GM23248 (cell line): ENCODE measurements around the gene GP9. TPM values are rescaled to one million over a fixed set of nuclear protein-coding genes. Genes with fewer than 3 reads are reported as not detected.

Experiments used
- DNase-seq: peaks from one replicate; pipeline ENCODE4 v3.0.0-alpha.2; 2015
- H2AFZ ChIP-seq: fragments of 200-600 bp; sonication (generic); 2 replicates; pipeline ENCODE4 v1.6.1; 2016; ENCODE audit warnings: antibody characterized with exemption
- H3F3A ChIP-seq: fragments of 200-600 bp; sonication (generic); 2 replicates; pipeline ENCODE4 v1.6.1; 2016; ENCODE audit warnings: mild to moderate bottlenecking, antibody characterized with exemption, mixed run types; ENCODE audit not compliant: insufficient read depth
- H3K27ac ChIP-seq: fragments of 200-600 bp; sonication (generic); 2 replicates; pipeline ENCODE4 v1.5.1; 2016; ENCODE audit warnings: mild to moderate bottlenecking
- H3K27me3 ChIP-seq: fragments of 200-600 bp; sonication (generic); replicated peaks from 2 replicates; pipeline ENCODE4 v1.6.1; 2016; ENCODE audit warnings: mild to moderate bottlenecking; ENCODE audit not compliant: insufficient read depth
- H3K36me3 ChIP-seq: fragments of 200-600 bp; sonication (generic); 2 replicates; pipeline ENCODE4 v1.6.1; 2016; ENCODE audit warnings: low read depth, mild to moderate bottlenecking
- H3K4me1 ChIP-seq: fragments of 200-600 bp; sonication (generic); 2 replicates; pipeline ENCODE4 v1.6.1; 2016; ENCODE audit warnings: mild to moderate bottlenecking; ENCODE audit not compliant: insufficient read depth
- H3K4me2 ChIP-seq: fragments of 200-600 bp; sonication (generic); one replicate; pipeline ENCODE4 v1.6.1; 2016; ENCODE audit warnings: mild to moderate bottlenecking; ENCODE audit not compliant: unreplicated experiment
- H3K4me3 ChIP-seq: fragments of 200-600 bp; sonication (generic); 2 replicates; pipeline ENCODE4 v1.5.1; 2016; ENCODE audit warnings: mild to moderate bottlenecking
- H3K79me2 ChIP-seq: fragments of 200-600 bp; sonication (generic); 2 replicates; pipeline ENCODE4 v1.6.1; 2016; ENCODE audit warnings: mild to moderate bottlenecking; ENCODE audit not compliant: insufficient read depth
- H3K9ac ChIP-seq: fragments of 200-600 bp; sonication (generic); 2 replicates; pipeline ENCODE4 v1.6.1; 2016; ENCODE audit warnings: mild to moderate bottlenecking
- H3K9me2 ChIP-seq: fragments of 200-600 bp; sonication (generic); 2 replicates; pipeline ENCODE4 v1.6.1; 2016; ENCODE audit warnings: mixed run types, mild to moderate bottlenecking, moderate library complexity; ENCODE audit not compliant: insufficient read depth
- H3K9me3 ChIP-seq: fragments of 200-600 bp; sonication (generic); one replicate; pipeline ENCODE4 v1.6.1; 2017; ENCODE audit warnings: low read depth
- H4K20me1 ChIP-seq: fragments of 200-600 bp; sonication (generic); 2 replicates; pipeline ENCODE4 v1.6.0; 2016; ENCODE audit not compliant: insufficient read depth
- EZH2 ChIP-seq: fragments of 200-600 bp; sonication (generic); IDR thresholded peaks from 2 replicates; pipeline ENCODE4 v1.6.1; 2018; ENCODE audit warnings: antibody characterized with exemption, mild to moderate bottlenecking; ENCODE audit not compliant: insufficient read depth, poor library complexity, severe bottlenecking
- EZH2phosphoT487 ChIP-seq: fragments of 200-600 bp; sonication (generic); IDR thresholded peaks from 2 replicates; pipeline ENCODE4 v1.6.1; 2018; ENCODE audit warnings: antibody characterized with exemption, moderate library complexity, mild to moderate bottlenecking, low read depth; ENCODE audit not compliant: insufficient read depth
- WGBS, 2 experiments: methylation state at CpG; one replicate each; pipeline ENCODE4 v1.1.6; 2015 to 2017; ENCODE audit warnings: low lambda C conversion rate in 2 of 2, low coverage in 1 of 2; ENCODE audit errors: missing lambda C conversion rate in 2 of 2; 5-methylcytosine and 5-hydroxymethylcytosine counted together
- in situ Hi-C: fragments of 300-500 bp; cut with MboI; formaldehyde crosslinking; loops from 2 replicates; pipeline ENCODE4 v1.15.0; 2020
- polyA plus RNA-seq: library from polyadenylated mRNA; unstranded; fragments of >200 nt; fragmentation: Nextera tagmentation; extraction: Ambion mirVana; gene quantifications from 2 replicates; pipeline ENCODE4 v1.2.1, GENCODE V29; 2016
- total RNA-seq: library from RNA; depleted of rRNA; stranded (reverse); fragments of >200 nt; shearing (Covaris generic); gene quantifications from 2 replicates; pipeline ENCODE4 v1.2.3, GENCODE V29; 2014

Gene GP9
- total and polyA plus RNA-seq, 2 experiments from 2014 or later = not detected

- Histone ChIP-seq H3K4me2 (no peak overlapping the region), H3F3A (no peaks in the 10 kb centered on the region), H3K79me2 (no peaks in the 10 kb centered on the region), H3K27me3 (peaks cover 47% of the 10 kb centered on the region), H4K20me1 (no peaks in the 10 kb centered on the region), H3K9ac (no peak overlapping the region), H3K9me3 (no peaks in the 10 kb centered on the region), H3K36me3 (no peaks in the 10 kb centered on the region), H3K4me1 (no peaks in the 10 kb centered on the region), H3K4me3 (no peak overlapping the region), H3K27ac (no peak overlapping the region), H3K9me2 (no peaks in the 10 kb centered on the region), H2AFZ (no peak overlapping the region)
- no peak for DNase-seq
- WGBS, 2 experiments = 30 to 32% methylated on average over 2 of the region's 2 CpGs
- in situ Hi-C loops = no loop called here
- TF ChIP-seq EZH2 = no peak
- TF ChIP-seq EZH2phosphoT487 = no peak
Measured at GRCh38 chr3:129018271-129018670, 42.3 kb upstream of the GP9 start.

- Histone ChIP-seq H3K4me1 (no peaks in the 10 kb centered on the region), H3F3A (no peaks in the 10 kb centered on the region)
Measured at GRCh38 chr3:129018751-129019150, 41.8 kb upstream of the GP9 start.

DNA sequence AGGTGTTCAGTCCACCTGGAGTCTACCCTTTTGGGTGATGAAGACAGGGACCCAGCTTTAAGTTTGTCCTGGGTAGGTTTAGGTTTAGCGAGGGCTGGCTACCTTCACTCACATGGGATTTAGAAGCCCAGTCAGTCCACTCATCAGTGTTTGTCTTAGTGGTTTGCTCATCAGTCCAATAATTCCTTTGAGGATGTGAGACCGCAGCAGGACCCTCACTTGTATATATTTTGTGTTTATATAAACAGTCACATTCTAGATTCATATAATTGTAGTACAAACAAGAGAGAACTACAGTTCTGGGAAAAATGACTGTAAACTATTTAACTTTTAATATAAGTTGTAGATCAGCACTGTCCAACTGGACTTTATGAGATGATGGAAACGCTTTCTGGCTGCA, 41.3 kb upstream of the GP9 start:
- Histone ChIP-seq H3F3A (no peaks in the 10 kb centered on the region), H3K27ac (no peak overlapping the region), H3K36me3 (no peaks in the 10 kb centered on the region), H3K9me2 (no peaks in the 10 kb centered on the region), H3K9me3 (no peaks in the 10 kb centered on the region), H3K4me2 (no peak overlapping the region), H3K27me3 (peaks cover 49% of the 10 kb centered on the region), H3K4me1 (no peaks in the 10 kb centered on the region), H3K79me2 (no peaks in the 10 kb centered on the region), H3K4me3 (no peak overlapping the region), H4K20me1 (no peaks in the 10 kb centered on the region), H2AFZ (no peak overlapping the region), H3K9ac (no peak overlapping the region)
- WGBS, 2 experiments = 74 to 76% methylated on average over 3 of the region's 3 CpGs
- DNase-seq = no peak
- TF ChIP-seq EZH2phosphoT487 (no peak), EZH2 (no peak)
- in situ Hi-C loops = no loop called here

More at GRCh38 chr3:129018751-129019150, 41.8 kb upstream of the GP9 start:
- no peak overlapping the region for H3K4me2 ChIP-seq
- no peaks in the 10 kb centered on the region for H4K20me1 ChIP-seq
- H3K4me3 ChIP-seq = no peak overlapping the region
- H3K79me2 ChIP-seq = no peaks in the 10 kb centered on the region
- H2AFZ ChIP-seq = no peak overlapping the region
- H3K27ac ChIP-seq = no peak overlapping the region
- WGBS, 2 experiments = 71 to 75% methylated on average over 9 of the region's 9 CpGs
- H3K9me2 ChIP-seq = no peaks in the 10 kb centered on the region
- in situ Hi-C loops = no loop called here
- H3K9ac ChIP-seq = no peak overlapping the region
- TF ChIP-seq EZH2phosphoT487 = no peak
- no peak for TF ChIP-seq EZH2
- no peak for DNase-seq
- no peaks in the 10 kb centered on the region for H3K9me3 ChIP-seq
- H3K27me3 ChIP-seq = peaks cover 47% of the 10 kb centered on the region
- no peaks in the 10 kb centered on the region for H3K36me3 ChIP-seq

DNA sequence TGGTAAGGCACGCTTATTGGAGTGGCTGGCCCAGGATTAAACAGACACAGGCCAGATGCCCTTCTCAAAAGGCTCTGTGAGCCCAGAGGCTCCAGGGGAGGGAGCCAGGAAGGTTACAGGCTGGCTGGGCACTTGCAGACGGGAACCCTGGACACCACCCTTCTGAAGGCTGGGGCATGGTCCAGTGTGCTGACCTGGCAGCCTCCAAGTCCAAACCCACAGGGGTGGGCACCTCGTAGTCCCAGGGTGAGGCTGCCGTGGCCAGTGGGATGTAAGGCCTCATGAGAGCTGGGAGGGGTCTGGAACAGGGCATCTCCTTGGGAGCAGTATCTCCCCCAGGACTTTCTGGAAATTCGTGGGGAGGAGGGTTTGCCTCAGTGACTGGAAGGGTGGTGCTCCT, 39.9 kb upstream of the GP9 start:
- no peak for TF ChIP-seq EZH2phosphoT487
- no peak for TF ChIP-seq EZH2
- H3K4me3 ChIP-seq = no peak overlapping the region
- 21 to 25% methylated on average over 5 of the region's 5 CpGs for WGBS, 2 experiments
- in situ Hi-C loops = no loop called here
- H4K20me1 ChIP-seq = no peaks in the 10 kb centered on the region
- H2AFZ ChIP-seq = no peak overlapping the region
- DNase-seq = no peak
- H3K27me3 ChIP-seq = peaks cover 63% of the 10 kb centered on the region
- H3K9me3 ChIP-seq = no peaks in the 10 kb centered on the region
- H3K27ac ChIP-seq = no peak overlapping the region
- no peak overlapping the region for H3K9ac ChIP-seq
- no peaks in the 10 kb centered on the region for H3K9me2 ChIP-seq
- no peak overlapping the region for H3K4me2 ChIP-seq
- no peaks in the 10 kb centered on the region for H3K36me3 ChIP-seq
- H3F3A ChIP-seq = no peaks in the 10 kb centered on the region
- H3K79me2 ChIP-seq = no peaks in the 10 kb centered on the region
- no peaks in the 10 kb centered on the region for H3K4me1 ChIP-seq

DNA sequence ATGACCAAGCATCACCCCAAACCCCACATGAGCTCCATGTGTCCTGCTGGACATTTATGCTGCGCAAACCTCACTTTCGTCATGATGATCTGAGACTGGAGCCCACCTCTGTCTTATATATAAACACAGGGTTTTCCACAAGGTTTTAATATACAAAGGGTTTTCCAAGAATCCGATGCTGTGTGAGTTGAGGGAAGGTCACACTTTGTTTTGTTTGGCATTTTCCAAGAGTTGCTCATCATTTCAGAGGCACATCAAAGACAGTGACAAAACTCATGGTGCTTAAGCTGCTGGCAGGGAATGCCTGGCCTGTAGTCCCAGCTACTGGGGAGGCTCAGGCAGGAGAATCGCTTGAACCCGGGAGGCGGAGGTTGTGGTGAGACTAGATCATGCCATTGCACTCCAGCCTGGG, 39.4 kb upstream of the GP9 start:
- no peaks in the 10 kb centered on the region for H3K9me3 ChIP-seq
- H3K4me2 ChIP-seq = no peak overlapping the region
- TF ChIP-seq EZH2 (no peak), EZH2phosphoT487 (no peak)
- H3K9ac ChIP-seq = no peak overlapping the region
- DNase-seq = peak; percentile 53
- H3K9me2 ChIP-seq = no peaks in the 10 kb centered on the region
- H3K27ac ChIP-seq = no peak overlapping the region
- no peak overlapping the region for H2AFZ ChIP-seq
- no peaks in the 10 kb centered on the region for H3K36me3 ChIP-seq
- H3K79me2 ChIP-seq = no peaks in the 10 kb centered on the region
- no peaks in the 10 kb centered on the region for H4K20me1 ChIP-seq
- 24 to 30% methylated on average over 6 of the region's 6 CpGs for WGBS, 2 experiments
- no peaks in the 10 kb centered on the region for H3F3A ChIP-seq
- H3K27me3 ChIP-seq = peaks cover 68% of the 10 kb centered on the region
- no peaks in the 10 kb centered on the region for H3K4me1 ChIP-seq
- H3K4me3 ChIP-seq = no peak overlapping the region
- in situ Hi-C loops = no loop called here
